GM18517 (cell line): Measurements from ENCODE around the gene ACHE.

Experiments
- ATAC-seq: cut with Tn5 transposase; IDR thresholded peaks from one replicate; pipeline ENCODE4 v1.9.1; 2021; ENCODE audit warnings: mild to moderate bottlenecking, moderate library complexity; ENCODE audit not compliant: unreplicated experiment

The ACHE gene

GRCh38 chr7:100896732-100897608 lies 1.3 kb upstream of the ACHE start:
- no peak for ATAC-seq

GRCh38 chr7:100895956-100896731 lies 456 bp upstream of the ACHE start:
- no peak for ATAC-seq

- no peak for ATAC-seq
Measured at GRCh38 chr7:100894860-100895700, 608 bp downstream of the ACHE start.

- ATAC-seq = no peak
Measured at GRCh38 chr7:100893910-100894721, 1.6 kb downstream of the ACHE start.

GRCh38 chr7:100893318-100893895 lies 2.3 kb downstream of the ACHE start:
- no peak for ATAC-seq

- ATAC-seq = no peak
Measured at GRCh38 chr7:100892364-100893317, 3.0 kb downstream of the ACHE start.

GRCh38 chr7:100891568-100892247 lies 4.0 kb downstream of the ACHE start:
- ATAC-seq = no peak

GRCh38 chr7:100890653-100891567 lies 4.8 kb downstream of the ACHE start:
- ATAC-seq = no peak

GRCh38 chr7:100888988-100889750 lies 6.5 kb downstream of the ACHE start, which contains the start of gene UFSP1:
TSS of gene UFSP1 (minus strand) at chr7:100889715. CDS start at chr7:100889271, 444 bp downstream.
- ATAC-seq = peak; percentile 20

GRCh38 chr7:100888291-100888987 lies 7.2 kb downstream of the ACHE start:
- ATAC-seq = no peak

- ATAC-seq = peak; percentile 55
Measured at GRCh38 chr7:100887516-100888290, 8.0 kb downstream of the ACHE start.

GRCh38 chr7:100886936-100887515 lies 8.7 kb downstream of the ACHE start:
- ATAC-seq = no peak

- ATAC-seq = no peak
Measured at GRCh38 chr7:100886142-100886935, 9.3 kb downstream of the ACHE start.
